ENCODE results near the gene BCO1. TPM values are rescaled to one million over a fixed set of nuclear protein-coding genes. Genes with fewer than 3 reads are reported as not detected.

BCO1 gene
- total and polyA plus RNA-seq, 3 experiments from 2014 or later = not detected

DNA sequence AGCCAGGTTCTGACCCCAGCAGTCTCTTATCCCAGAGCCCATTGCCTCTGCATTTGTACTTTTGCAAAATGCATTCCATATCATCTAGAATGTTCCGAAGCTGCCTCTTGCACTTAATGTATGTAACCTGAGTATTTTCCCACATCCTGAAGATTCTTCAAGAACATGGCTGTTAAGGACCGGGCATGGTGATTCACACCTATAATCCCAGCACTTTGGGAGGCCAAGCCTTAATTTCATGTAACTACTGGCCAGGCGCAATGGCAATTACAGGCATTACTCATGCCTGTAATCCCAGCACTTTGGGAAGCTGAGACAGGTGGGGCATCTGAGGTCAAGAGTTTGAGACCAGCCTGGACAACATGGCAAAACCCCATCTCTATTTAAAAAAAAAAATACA is 44.6 kb downstream of the BCO1 start:
- no peaks in the 10 kb centered on the region for H3K9me3 ChIP-seq (ENCODE audit: low read length)
- Mint-ChIP-seq H3K27ac (no peak overlapping the region), H3K4me3 (no peak overlapping the region), H3K4me1 (no peaks in the 10 kb centered on the region), H3K36me3 (no peaks in the 10 kb centered on the region), H3K9me3 (no peaks in the 10 kb centered on the region), H3K27me3 (peaks cover 0 to 3% of the 10 kb centered on the region in 2 donors)
- no peak overlapping the region for H3K4me3 ChIP-seq (ENCODE audit: low read length)
- CTCF ChIA-PET = no interaction called here
- no peaks in the 10 kb centered on the region for H3K36me3 ChIP-seq (ENCODE audit: insufficient read depth, low read length)
- H3K27me3 ChIP-seq (ENCODE audit: insufficient read depth, low read length, poor library complexity, severe bottlenecking) = no peaks in the 10 kb centered on the region
- no peak for DNase-seq
- H3K27ac ChIP-seq (ENCODE audit: low read depth, low read length) = no peak overlapping the region
- POLR2A ChIA-PET = no interaction called here
- no peaks in the 10 kb centered on the region for H3K4me1 ChIP-seq (ENCODE audit: insufficient read depth, low read length)

DNA sequence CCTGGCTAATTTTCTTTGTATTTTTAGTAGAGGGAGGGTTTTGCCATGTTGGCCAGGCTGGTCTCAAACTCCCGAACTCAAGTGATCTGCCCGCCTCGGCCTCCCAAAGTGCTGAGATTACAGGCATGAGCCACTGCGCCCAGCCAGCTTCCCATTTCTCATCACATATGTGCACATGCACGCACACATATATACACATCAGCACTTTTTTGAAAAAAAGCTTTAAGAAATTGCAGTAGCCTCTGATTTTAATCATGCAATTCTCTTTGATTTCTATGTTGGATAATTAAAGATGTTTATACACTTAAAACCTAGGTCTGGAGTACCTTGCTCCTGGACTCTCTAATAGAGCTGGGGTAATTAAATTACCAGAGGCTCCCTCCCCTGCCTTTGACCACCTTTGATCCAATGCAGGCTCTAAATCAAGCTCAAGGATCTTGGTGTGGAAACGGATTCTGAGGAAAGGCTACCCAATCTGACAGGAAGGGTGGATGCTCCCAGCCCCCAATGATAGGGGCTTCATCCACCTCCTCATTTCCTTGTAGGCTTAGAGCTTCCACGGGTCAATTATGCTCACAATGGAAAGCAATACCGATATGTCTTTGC is 46.6 kb downstream of the BCO1 start:
- Histone ChIP-seq H3K36me3 (ENCODE audit: insufficient read depth, low read length) (no peaks in the 10 kb centered on the region), H3K27ac (ENCODE audit: low read depth, low read length) (no peak overlapping the region), H3K4me1 (ENCODE audit: insufficient read depth, low read length) (no peaks in the 10 kb centered on the region), H3K27me3 (ENCODE audit: insufficient read depth, low read length, poor library complexity, severe bottlenecking) (no peaks in the 10 kb centered on the region), H3K4me3 (ENCODE audit: low read length) (no peak overlapping the region), H3K9me3 (ENCODE audit: low read length) (no peaks in the 10 kb centered on the region)
- Mint-ChIP-seq H3K4me1 (no peaks in the 10 kb centered on the region), H3K9me3 (no peaks in the 10 kb centered on the region), H3K27ac (no peak overlapping the region), H3K4me3 (no peak overlapping the region), H3K27me3 (peaks cover 3 to 9% of the 10 kb centered on the region in 2 donors), H3K36me3 (no peaks in the 10 kb centered on the region)
- ChIA-PET CTCF (no interaction called here), POLR2A (no interaction called here)
- no peak for DNase-seq

DNA sequence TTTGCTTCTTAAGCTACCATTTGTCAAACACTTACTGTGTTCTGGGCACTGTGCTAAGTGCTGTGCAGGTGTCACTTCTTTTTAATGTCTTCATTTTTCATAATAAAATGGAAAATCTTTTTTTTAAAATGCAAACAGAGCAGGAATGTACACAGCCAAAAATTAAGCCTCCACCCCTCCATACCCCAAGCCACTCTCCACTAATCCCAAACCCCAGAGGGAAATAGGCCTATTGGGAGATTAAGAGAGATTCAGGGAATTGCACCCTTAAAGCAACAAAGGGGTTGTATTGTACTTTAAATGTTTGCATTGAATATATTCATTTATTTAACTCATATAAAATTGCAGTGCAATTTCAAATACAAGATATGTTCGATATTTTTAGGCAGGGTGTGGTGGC is 47.7 kb downstream of the BCO1 start:
- Mint-ChIP-seq H3K9me3 (no peaks in the 10 kb centered on the region), H3K4me1 (no peaks in the 10 kb centered on the region), H3K36me3 (no peaks in the 10 kb centered on the region), H3K4me3 (no peak overlapping the region), H3K27me3 (peaks cover 11 to 13% of the 10 kb centered on the region in 2 donors), H3K27ac (no peak overlapping the region)
- Histone ChIP-seq H3K36me3 (ENCODE audit: insufficient read depth, low read length) (no peaks in the 10 kb centered on the region), H3K4me3 (ENCODE audit: low read length) (no peak overlapping the region), H3K27me3 (ENCODE audit: insufficient read depth, low read length, poor library complexity, severe bottlenecking) (no peaks in the 10 kb centered on the region), H3K27ac (ENCODE audit: low read depth, low read length) (no peak overlapping the region), H3K9me3 (ENCODE audit: low read length) (no peaks in the 10 kb centered on the region), H3K4me1 (ENCODE audit: insufficient read depth, low read length) (no peaks in the 10 kb centered on the region)
- ChIA-PET CTCF (no interaction called here), POLR2A (no interaction called here)
- no peak for DNase-seq

DNA sequence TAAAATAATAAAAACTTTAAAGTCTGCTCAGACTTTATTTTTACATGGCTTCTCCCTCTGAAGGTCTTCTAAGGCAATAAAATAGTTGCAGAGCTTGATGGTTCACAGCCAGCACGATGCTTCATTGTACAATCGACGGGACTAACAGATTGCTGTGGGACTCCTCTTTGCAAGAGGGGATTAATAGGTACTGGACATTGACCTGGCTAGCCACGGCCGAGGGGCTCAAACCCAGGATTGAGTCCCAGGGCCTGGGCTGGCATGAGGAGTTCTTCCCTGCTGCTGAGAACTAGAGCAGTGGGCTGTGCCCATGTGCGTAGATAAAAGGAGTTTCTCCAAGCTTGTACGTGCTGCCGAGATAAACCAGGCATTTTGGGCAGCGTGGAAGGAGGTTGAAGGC is 52.6 kb downstream of the BCO1 start:
- H3K9me3 Mint-ChIP-seq = no peaks in the 10 kb centered on the region
- no peaks in the 10 kb centered on the region for H3K9me3 ChIP-seq (ENCODE audit: low read length)
- no peaks in the 10 kb centered on the region for H3K4me1 Mint-ChIP-seq
- H3K4me3 ChIP-seq (ENCODE audit: low read length) = no peak overlapping the region
- no peaks in the 10 kb centered on the region for H3K4me1 ChIP-seq (ENCODE audit: insufficient read depth, low read length)
- no peaks in the 10 kb centered on the region for H3K36me3 ChIP-seq (ENCODE audit: insufficient read depth, low read length)
- H3K27ac ChIP-seq (ENCODE audit: low read depth, low read length) = no peak overlapping the region
- ChIA-PET CTCF (interaction anchor here (0.9 kb wide), 1 partner anchor 30 kb away, joined by 3 read pairs; no protein-coding TSS in a partner anchor), POLR2A (no interaction called here)
- no peak overlapping the region for H3K27ac Mint-ChIP-seq
- peak overlapping the region in 1 of 7 donors; percentile 23 for H3K4me3 Mint-ChIP-seq
- no peaks in the 10 kb centered on the region for H3K27me3 ChIP-seq (ENCODE audit: insufficient read depth, low read length, poor library complexity, severe bottlenecking)
- no peaks in the 10 kb centered on the region for H3K36me3 Mint-ChIP-seq
- DNase-seq = no peak
- H3K27me3 Mint-ChIP-seq = peaks cover 18 to 38% of the 10 kb centered on the region in 2 donors

DNA sequence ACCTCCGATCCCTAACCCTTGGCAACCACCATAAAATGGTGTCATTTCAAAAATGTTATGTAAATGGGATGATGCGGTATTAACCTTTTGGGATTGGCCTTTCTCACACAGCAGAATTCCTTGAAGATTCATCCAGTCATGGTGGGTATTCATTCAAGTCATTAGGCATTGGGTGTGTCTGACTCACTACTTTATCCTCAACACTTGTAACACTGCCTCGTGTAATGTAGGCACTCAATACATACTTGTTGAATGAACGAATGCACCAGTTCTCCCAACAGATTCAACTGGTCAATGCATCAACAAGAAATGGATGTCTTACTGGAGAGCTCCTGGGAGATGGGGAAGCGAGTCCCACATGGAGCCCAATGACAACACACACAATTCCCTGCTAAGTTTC is 54.4 kb downstream of the BCO1 start:
- H3K4me3 Mint-ChIP-seq = no peak overlapping the region
- no peaks in the 10 kb centered on the region for H3K4me1 ChIP-seq (ENCODE audit: insufficient read depth, low read length)
- no peak overlapping the region for H3K4me3 ChIP-seq (ENCODE audit: low read length)
- no peaks in the 10 kb centered on the region for H3K9me3 ChIP-seq (ENCODE audit: low read length)
- no peak overlapping the region for H3K27ac ChIP-seq (ENCODE audit: low read depth, low read length)
- DNase-seq = no peak
- no peaks in the 10 kb centered on the region for H3K4me1 Mint-ChIP-seq
- ChIA-PET CTCF (no interaction called here), POLR2A (no interaction called here)
- no peak overlapping the region for H3K27ac Mint-ChIP-seq
- peaks cover 0 to 1% (median 0%) of the 10 kb centered on the region in 5 donors for H3K9me3 Mint-ChIP-seq
- H3K27me3 Mint-ChIP-seq = peaks cover 22 to 48% of the 10 kb centered on the region in 2 donors
- no peaks in the 10 kb centered on the region for H3K36me3 Mint-ChIP-seq
- H3K27me3 ChIP-seq (ENCODE audit: insufficient read depth, low read length, poor library complexity, severe bottlenecking) = no peaks in the 10 kb centered on the region
- H3K36me3 ChIP-seq (ENCODE audit: insufficient read depth, low read length) = no peaks in the 10 kb centered on the region

DNA sequence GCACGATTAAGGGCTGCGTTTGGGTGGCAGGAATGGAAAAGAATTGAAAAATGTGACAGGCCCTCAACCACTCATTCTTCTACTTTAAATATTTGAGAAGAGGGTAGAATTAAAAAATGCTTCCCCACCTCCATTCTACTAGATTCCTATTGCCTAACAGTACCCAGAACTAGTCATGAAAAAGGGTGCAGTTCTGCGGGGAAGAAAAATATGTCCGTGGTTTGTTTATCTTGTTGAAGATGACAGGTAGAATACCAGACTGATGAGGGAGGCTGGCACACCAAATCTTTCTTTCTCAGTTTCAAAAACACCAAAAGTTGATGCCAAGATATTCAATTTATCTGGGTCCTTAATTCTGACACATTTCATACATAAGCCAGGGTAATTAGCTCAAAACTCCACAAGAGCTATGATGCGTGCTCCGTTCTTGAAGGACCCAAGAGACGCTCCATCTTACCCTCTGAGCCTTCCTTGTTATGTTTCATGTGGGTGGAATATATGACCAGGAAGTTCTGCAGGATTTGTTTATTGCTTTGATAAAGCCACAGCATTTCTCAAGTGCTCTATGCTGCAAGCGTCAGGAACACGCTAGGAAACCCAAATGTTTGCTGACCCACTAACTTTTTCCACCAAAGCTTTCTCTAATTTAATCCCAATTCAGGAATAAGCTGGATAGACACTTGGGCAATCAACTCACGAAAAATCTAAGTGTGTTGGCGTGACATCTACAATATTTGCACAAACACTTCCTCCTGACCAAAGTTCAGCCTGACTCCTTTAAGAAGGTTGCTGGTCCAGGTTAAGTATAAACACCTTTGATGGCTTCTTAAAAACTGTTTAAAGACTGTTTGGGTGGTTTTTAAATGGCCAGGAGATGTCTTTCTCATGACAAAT is 55.7 kb downstream of the BCO1 start:
- POLR2A ChIA-PET = no interaction called here
- no peak overlapping the region for H3K27ac Mint-ChIP-seq
- H3K36me3 Mint-ChIP-seq = no peaks in the 10 kb centered on the region

DNA sequence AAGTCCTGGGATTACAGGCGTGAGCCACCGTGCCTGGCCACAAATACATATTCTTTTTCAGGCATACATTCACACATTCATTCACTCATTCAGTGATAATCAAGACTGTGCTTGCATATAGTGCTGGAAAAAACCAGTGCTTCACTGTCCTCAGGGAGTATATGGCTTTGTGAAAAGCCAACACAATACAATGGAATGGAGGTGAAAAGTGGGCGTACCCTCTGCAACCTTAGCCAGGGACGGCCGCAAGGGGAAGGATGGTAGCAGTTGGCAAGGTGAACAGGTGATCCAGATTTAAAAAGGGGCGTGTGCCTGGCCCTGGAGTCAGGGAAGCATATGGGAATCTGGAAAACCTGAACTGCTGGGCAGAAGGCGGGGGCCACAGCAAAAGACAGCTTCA is 58.1 kb downstream of the BCO1 start:
- Mint-ChIP-seq H3K9me3 (peaks cover 0 to 7% (median 0%) of the 10 kb centered on the region in 5 donors), H3K4me1 (no peaks in the 10 kb centered on the region), H3K36me3 (peaks cover 0 to 1% (median 0%) of the 10 kb centered on the region in 3 donors), H3K27me3 (peaks cover 9 to 51% of the 10 kb centered on the region in 2 donors), H3K4me3 (no peak overlapping the region), H3K27ac (no peak overlapping the region)
- CTCF ChIA-PET = no interaction called here
- Histone ChIP-seq H3K27ac (ENCODE audit: low read depth, low read length) (no peak overlapping the region), H3K4me1 (ENCODE audit: insufficient read depth, low read length) (no peaks in the 10 kb centered on the region), H3K9me3 (ENCODE audit: low read length) (no peaks in the 10 kb centered on the region), H3K36me3 (ENCODE audit: insufficient read depth, low read length) (no peaks in the 10 kb centered on the region), H3K27me3 (ENCODE audit: insufficient read depth, low read length, poor library complexity, severe bottlenecking) (no peaks in the 10 kb centered on the region), H3K4me3 (ENCODE audit: low read length) (no peak overlapping the region)
- no peak for DNase-seq
- POLR2A ChIA-PET = no interaction called here

More for the DNA sequence above, 55.7 kb downstream of the BCO1 start:
- CTCF ChIA-PET = no interaction called here
- Histone ChIP-seq H3K27ac (ENCODE audit: low read depth, low read length) (no peak overlapping the region), H3K9me3 (ENCODE audit: low read length) (no peaks in the 10 kb centered on the region), H3K36me3 (ENCODE audit: insufficient read depth, low read length) (no peaks in the 10 kb centered on the region), H3K27me3 (ENCODE audit: insufficient read depth, low read length, poor library complexity, severe bottlenecking) (no peaks in the 10 kb centered on the region), H3K4me1 (ENCODE audit: insufficient read depth, low read length) (no peaks in the 10 kb centered on the region), H3K4me3 (ENCODE audit: low read length) (no peak overlapping the region)
- H3K27me3 Mint-ChIP-seq = peaks cover 15 to 51% of the 10 kb centered on the region in 2 donors
- no peak for DNase-seq
- peak overlapping the region in 1 of 7 donors; percentile 32 for H3K4me3 Mint-ChIP-seq
- peaks cover 0 to 5% (median 0%) of the 10 kb centered on the region in 5 donors for H3K9me3 Mint-ChIP-seq
- no peaks in the 10 kb centered on the region for H3K4me1 Mint-ChIP-seq

DNA sequence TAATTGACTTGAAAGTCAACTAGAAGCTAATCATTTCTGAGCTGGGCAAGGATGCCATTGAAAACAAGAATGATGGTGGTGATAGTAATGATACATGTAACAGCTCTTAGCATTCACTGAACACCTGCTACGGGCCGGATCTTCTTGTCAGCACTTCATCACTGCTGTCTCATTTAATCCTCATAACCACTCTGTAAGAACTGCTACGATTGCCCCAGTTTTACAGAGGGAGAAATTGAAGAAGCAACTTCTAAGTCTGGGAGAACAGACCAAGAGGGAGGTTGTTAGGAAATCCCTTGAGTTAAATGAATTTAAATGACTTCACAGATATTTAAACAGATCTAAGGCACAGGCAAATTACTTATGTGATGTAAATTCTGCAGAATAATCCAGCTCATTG is 69.3 kb downstream of the BCO1 start:
- POLR2A ChIA-PET = no interaction called here
- Histone ChIP-seq H3K27me3 (ENCODE audit: insufficient read depth, low read length, poor library complexity, severe bottlenecking) (no peaks in the 10 kb centered on the region), H3K4me3 (ENCODE audit: low read length) (no peak overlapping the region), H3K9me3 (ENCODE audit: low read length) (no peaks in the 10 kb centered on the region), H3K27ac (ENCODE audit: low read depth, low read length) (no peak overlapping the region), H3K36me3 (ENCODE audit: insufficient read depth, low read length) (no peaks in the 10 kb centered on the region), H3K4me1 (ENCODE audit: insufficient read depth, low read length) (peaks cover 6% of the 10 kb centered on the region)
- Mint-ChIP-seq H3K36me3 (peaks cover 0 to 6% (median 5%) of the 10 kb centered on the region in 3 donors), H3K9me3 (no peaks in the 10 kb centered on the region), H3K4me1 (peaks cover 21 to 42% (median 42%) of the 10 kb centered on the region in 3 donors), H3K27me3 (peaks cover 0 to 4% of the 10 kb centered on the region in 2 donors), H3K27ac (no peak overlapping the region), H3K4me3 (no peak overlapping the region)
- CTCF ChIA-PET = no interaction called here
- DNase-seq = no peak
